ENCODE measurements around the gene SVOP.
"Not testable (repeated sequence)": the region's sequence is repeated elsewhere in the genome, so short reads cannot be mapped to it uniquely, and the experiment has no call there.

The SVOP gene, protein sequence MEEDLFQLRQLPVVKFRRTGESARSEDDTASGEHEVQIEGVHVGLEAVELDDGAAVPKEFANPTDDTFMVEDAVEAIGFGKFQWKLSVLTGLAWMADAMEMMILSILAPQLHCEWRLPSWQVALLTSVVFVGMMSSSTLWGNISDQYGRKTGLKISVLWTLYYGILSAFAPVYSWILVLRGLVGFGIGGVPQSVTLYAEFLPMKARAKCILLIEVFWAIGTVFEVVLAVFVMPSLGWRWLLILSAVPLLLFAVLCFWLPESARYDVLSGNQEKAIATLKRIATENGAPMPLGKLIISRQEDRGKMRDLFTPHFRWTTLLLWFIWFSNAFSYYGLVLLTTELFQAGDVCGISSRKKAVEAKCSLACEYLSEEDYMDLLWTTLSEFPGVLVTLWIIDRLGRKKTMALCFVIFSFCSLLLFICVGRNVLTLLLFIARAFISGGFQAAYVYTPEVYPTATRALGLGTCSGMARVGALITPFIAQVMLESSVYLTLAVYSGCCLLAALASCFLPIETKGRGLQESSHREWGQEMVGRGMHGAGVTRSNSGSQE

DNA sequence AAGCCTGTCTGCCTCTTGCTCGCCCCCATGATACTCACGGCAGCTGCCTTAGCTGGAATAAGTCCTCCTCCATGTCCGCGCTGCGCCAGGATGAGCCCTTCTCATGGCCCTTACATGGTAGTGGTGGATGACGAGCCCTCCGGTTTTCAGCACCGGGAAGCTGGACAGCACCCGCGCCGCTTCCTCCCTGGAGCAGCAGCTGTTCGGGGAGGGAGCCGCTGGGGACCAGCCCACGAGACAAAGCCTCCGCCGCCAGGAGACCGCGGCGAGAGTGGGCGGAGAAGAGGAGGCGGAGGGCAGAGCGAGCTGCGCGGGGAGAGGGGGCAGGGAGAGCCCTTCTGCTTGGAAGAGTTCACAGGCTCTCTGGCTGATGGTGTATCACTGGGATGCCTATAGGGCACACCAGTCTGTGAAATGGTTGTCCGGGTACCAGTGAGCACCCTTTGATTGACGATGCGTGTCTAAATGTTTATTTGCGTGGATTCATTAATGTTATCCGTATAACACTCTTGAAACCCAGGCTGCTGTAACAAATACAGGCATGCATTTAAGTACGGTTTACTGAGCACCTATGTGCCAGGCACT, at the start of gene SVOP:
Gene SVOP (minus strand): TSS at position 273 of the 585 bp plus-strand sequence. CDS start 200 bp downstream, at position 73.
- peak in 55 of 56 donors; percentile 2 to 87 (median 76) for DNase-seq

DNA sequence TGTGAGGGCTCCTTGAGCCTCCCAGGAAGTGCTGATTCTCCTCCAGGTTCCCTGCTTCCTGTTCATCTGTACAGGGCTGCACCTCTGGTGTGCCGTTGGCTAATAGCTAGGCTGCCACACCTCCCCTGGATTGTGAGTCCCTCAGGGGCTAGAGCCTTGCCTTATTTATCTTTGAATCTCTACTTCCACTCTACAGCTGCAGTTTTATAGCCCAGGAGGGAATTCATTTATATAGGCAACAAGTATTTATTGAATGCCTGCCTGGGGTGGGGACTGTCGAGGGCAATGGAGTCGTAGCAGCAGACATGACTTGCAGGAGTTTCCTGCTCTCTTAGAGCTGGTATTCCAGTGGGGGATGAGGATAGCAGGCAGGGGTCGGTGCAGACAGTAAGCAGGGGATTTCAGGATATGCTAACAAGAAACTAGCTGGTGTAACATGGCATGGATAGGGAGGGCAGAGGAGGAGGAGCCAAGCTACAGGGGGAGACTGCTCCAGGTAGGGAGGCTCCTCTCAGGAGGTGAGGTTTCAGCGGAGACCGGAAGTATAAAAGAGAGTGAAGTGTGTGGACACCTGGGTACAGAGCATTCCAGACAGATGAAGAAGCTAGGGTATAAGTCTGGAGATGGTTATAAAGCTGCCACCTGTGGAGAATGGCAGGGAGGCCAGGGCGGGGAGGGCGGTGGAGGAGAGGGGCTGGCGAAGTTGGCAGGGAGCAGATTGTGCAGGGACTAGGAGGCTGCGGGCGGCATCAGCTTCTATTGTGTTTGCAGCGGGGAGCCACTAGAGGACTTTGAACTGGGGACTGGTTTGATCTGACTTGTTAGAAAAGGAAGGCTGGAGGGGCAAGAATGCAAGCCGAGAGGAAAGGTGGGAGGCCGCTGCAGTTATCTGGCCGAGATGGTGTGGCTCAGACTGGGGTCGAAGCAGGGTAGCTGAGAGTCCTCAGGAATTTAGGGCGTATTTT, 48.7 kb upstream of the SVOP start:
- DNase-seq: no peak

DNA sequence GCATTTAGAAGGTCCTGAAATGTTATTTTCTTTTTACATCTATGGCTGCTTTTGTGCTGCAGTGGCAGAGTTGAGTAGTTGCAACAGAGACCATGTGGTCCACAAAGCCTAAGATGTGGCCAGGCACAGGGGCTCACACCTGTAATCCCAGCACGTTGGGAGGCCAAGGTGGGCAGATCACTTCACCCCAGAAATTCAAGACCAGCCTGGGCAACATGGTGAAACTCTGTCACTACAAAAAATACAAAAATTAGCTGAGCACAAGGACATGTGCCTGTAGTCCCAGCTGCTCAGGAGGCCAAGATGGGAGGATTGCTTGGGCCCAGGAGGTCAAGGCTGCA, 45.0 kb upstream of the SVOP start:
- DNase-seq: no peak

DNA sequence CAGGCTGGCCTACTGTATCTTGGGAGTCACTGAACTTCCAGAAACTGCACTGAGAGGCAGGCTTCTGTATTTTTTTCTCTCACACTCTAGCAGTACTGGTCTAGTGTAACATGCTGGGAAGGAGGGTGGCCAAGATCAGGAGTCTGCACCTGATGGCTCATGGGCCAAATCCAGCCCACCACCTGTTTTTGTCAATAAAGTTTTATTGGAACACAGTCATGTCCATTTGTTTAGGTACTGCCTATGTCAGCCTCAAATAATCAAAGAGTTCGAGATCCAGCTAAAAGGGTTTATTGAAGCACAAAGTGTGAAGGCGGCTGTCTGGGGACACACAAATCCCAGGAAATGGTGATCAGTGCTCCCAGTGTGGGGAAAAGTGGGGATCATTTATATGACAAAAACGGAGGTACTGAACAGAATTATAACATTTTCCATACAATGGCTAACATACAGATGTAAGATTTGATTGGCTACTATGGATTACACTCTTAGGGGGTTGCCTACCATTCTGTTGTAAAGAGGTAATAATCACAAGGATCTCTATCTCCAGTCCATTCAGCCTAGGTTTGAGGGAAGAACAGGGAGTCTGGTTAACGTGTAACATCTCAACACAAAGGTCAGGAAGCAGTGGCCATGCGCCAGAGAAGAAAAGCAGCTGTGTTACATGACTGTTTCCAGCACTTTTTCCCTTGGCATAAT, 44.4 kb upstream of the SVOP start:
- no peak for DNase-seq

DNA sequence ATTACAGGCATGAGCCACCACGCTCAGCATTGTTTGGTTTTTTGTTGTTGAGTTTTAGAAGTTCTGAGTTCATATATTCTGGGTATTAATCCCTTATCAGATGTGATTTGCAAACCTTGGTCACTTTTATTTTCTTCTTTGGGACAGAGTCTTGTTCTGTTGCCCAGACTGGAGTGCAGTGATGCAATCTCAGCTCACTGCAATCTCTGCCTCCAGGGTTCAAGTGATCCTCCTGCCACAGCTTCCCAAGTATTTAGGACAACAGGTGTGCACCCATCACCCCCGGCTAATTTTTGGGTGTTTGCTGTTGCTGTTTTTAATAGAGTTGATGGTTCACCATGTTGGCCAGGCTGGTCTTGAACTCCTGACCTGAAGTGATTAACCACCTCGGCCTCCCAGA, 43.3 kb upstream of the SVOP start:
- DNase-seq: no peak

DNA sequence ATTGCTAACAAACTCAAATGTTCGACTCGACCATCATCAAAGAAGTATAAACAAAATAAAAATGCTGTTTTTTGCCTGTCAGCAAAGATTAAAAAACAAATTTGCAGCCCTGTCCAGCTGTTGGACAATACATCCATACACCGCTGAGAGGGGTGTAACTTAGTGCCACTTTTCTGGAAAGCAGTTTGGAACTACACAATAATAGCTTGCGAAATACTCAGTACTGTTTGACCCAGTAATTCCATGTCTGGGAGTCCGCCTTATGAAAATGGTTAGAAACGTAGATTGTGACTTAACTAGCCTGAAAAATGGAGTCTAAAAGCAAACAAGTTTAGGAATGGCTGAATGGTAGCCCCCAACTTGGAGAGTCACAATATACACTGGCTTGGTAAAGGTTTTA, 37.9 kb upstream of the SVOP start:
- no peak for DNase-seq

DNA sequence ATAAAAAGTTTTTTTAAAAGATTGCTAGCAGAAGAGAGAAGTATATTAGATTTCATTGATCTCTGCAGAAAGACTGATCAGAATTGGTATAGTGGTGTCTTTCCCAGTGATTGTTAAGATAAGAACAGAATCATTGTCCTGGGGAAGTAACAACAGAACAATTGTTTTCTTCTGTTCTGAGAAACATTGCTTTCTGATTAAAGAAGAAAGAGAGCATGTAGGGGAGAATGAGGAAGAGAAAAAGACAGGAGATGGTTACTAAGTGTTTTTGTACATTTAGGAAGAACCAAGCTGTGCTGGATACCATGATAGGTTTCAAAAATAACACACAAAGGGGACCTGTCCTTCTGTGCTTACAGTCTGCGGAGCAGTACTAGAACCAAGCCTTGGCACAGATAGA, 36.5 kb upstream of the SVOP start:
- DNase-seq: peak in 1 of 56 donors; percentile 29

DNA sequence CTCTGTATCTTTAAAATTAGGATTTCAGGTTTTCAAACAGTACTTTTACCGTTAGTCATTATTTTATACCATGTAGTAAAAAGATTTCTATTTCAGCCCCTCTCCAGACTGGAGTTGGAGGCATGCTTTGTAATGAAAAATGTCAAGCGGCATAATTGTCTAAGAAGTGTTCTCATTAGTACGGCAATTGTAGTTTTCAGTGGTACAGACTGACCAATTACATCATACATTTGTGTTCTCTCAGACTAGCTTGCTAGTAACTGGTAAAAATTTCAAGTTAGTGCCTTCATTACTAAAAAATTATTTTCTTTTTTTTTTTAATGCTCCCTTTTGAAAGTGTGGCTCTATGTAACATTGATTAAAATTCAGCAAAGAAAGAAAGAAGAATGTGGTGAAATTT, 36.0 kb upstream of the SVOP start:
- DNase-seq: no peak

DNA sequence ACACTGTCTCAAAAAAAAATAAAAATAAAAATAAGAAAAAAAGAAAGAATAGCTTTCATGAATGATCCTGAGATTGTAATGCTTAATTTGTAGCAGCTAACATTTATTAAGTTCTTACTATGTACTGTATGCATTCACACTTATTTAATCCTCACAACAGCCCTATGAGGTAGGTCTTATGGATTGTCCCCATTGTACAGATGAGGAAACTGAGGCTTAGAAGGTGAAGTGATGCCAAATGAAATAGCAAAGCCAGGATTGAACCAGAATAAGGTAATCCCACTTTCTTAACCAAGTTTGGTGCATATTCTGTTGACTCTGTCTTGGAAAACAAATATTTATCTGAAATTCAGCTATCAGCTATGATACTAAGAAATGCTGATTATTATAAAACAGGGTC, 33.7 kb upstream of the SVOP start:
- DNase-seq: no peak

DNA sequence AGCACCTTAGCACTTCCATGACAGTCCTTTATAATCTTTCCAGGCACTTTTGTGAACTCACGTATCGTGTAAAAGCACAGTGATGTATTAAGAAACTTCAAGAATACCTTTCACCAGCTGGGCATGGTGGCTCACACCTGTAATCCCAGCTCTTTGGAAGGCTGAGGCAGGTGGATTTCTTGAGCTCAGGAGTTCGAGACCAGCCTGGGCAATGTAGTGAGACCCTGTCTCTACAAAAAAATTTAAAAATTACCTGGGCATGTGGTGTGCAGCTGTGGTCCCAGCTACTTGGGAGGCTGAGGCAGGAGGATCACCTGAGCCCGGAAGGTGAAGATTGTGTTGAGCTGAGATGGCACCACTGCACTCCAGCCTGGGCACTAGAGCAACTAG, 33.3 kb upstream of the SVOP start:
- not testable (repeated sequence) for DNase-seq

DNA sequence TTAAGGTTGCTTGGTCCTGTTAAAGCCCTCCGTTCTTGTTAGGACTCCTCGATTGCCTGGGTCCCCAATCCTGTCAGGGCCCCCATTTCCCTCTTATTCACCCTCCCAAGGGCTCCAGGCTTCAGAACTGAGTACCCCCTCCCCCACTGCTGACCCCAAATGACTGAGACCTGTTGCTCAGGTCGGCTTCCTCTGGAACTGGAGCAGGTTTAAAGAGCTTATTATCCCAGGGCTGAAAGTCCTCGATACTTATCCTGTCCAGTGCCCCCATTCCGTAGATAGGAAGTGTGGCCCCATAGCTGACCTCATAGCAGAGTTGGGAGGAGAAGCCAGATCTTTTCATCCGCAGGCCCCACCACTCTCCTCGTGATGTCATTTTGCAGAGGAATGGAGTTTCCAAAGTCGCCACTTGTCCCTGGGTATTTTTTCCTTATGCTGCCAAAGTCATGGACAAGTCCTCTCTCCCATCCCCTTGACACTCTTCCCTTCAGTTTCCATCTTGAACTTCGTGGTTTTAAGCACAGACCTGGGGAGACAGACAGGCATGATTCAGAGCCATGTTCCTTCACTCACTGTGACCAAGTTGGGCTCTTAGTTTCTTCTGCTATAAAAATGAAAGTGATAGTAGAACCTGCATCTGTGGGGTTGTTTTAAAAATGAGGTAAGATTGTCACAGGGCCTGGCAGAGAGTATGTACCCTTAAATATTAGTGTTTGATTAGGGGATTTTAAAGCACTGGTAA, 32.7 kb upstream of the SVOP start:
- peak in 1 of 56 donors; percentile 38 for DNase-seq

DNA sequence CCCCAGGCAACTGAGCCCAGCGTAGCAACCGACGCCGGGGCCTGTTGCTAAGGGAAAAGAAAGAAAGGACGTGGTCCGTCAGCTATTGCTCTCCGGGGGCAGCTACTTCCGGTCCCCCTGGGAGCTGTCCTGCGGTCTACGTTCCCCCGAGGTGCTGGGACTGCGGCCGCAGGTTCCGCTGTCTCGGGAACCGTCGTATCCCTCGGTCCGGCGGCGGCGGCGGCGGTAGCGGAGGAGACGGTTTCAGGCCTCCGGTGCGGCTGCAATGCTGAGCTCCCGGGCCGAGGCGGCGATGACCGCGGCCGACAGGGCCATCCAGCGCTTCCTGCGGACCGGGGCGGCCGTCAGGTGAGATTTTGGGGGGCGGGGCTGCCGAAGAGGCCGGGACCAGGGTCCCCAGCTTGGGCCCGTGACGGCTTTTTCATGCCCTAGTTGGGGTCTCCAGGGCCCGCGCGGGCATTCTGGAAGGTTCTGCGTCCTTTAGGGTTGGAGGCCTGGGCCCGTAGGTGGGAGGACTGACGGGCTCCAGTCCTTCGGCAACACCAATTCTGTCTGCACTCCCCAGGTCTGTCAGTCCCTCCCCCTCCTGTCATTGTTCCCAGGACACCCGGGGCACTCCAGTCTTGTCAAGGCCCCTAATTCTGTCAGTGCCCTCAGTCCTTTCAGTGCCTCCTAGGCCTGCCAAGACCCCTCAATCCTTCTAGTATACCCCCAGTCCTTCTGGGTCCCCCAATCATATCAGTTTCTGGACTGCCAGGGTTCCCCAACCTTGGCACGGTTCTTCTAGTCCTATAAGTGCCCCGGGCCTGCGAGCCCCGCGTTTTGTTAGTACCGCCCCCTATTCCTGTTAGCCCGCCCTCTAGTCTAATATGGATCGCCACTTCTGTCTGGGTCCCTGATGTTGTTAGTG, 31.8 kb upstream of the SVOP start, which contains the start of gene USP30:
Gene USP30 (plus strand): TSS at position 163 of the 910 bp plus-strand sequence. CDS start 103 bp downstream, at position 266.
- DNase-seq: peak in 55 of 56 donors; percentile 57 to 91 (median 79)

DNA sequence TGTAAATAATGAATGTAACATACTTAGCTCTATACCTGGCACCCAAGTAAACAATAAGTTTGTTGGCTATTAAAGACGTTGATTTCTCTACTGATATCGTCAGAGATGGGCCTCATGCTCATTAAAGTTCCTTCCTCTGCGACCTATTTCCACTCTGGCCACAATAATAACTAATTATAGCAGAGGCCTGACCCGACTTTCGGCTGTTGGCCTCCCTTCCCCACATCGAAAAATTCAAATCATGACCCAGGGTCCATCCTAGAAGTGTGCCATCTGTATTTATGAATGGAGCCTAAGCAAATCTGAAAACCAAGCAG, 31.2 kb upstream of the SVOP start:
- DNase-seq: no peak

DNA sequence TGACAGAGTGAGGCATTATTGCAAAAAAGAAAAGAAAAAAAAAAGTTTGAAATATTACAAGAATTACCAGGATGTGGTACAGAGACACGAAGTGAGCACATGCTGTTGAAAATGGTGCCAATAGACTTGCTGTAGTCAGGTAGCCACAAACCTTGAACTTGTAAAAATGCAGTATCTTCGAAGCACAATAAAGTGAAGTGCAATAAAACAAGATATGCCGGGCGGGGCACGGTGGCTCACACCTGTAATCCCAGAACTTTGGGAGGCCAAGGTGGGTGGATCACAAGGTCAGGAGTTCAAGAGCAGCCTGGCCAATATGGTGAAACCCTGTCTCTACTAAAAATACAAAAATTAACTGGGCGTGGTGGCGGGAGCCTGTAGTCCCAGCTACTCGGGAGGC, 28.9 kb upstream of the SVOP start:
- DNase-seq: not testable (repeated sequence)

DNA sequence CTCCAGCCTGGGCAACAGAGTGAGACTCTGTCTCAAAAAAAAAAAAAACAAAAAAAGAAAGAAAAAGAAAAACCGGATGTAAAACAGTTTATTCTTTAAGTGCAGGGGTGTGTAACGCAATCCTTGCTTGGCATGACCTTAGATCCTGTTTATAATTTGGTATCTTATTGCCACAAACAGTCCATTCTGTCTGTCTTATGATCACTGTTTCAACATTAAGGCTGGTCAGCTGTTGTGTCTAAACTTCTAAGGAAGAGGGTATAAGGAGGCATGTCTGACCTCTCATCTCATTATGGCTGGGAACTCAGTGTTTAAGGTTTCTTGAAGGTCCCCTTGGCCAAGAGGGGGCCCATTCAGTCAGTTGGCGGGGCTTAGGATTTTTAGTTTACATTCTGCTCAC, 27.8 kb upstream of the SVOP start:
- not testable (repeated sequence) for DNase-seq

DNA sequence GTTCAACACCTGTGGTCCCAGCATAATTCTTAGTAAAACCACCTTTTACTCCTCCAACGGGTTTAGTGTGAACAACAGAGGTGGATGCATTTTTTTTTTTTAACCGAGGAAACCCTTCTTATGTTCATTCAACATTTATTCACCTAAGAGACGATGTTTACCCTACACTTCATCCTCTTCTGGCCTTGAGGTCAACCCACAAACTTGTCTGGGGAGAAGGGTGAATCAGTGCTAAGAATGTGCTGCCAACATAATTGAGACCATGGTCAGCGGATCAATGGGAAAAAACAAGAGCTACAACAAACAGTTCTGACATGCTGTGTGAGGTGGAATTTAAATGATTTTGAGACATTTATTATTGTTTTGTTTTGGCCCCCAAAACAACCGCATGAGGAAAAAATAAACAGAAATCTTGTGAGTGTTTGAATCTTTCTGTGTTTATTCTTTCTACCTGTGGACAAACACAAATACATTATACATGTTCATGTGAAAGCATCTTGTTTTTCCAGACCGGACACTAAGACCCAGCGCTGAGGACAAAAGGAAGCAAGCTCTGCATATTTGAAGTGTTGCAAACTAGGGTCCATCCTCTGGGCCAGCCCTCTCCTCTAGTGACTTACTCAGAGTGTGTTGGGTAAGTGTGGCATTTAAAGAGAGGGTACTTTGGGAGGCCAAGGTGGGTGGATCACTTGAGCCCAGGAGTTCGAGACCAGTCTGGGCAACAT, 26.4 kb upstream of the SVOP start:
- no peak for DNase-seq

DNA sequence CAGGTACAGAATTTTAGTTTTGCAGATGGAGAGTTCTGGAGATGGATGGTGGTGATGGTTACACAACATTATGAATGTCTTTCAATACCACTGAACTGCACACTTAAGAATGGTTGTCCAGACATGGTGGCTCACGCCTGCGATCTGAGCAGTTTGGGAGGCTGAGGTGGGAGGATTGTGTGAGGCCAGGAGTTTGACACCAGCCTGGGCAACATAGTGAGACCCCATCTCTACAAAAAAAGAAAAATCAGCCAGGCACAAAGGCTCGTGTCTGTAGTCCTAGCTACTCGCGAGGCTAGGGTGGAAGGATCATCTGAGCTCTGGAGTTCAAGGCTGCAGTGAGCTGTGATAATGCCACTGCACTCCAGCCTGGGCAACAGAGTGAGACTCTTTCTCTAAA, 23.4 kb upstream of the SVOP start:
- DNase-seq: no peak

DNA sequence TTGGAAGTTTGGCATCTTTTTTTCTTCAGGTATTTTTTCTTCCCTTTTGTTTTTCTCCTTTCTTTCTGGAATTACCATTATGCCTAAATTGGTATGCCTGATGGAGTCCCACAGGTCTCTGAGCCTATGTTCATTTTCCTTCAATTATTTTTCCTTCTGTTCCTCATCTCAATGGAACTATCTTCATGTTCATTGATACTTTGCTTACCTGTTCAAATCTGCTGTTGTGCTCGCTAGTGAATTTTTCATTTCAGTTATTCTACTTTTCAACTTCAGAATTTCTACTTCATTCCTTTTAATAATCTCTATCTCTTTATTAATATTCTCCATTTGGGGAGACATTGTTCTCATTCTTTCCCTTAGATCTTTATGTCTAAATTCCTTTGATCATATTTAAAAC, 16.1 kb upstream of the SVOP start:
- DNase-seq: no peak
